Bronchial epithelial cell (primary cell): ENCODE results near the gene RELA. TPM values are rescaled to one million over a fixed set of nuclear protein-coding genes. Genes with fewer than 3 reads are reported as not detected.

Experiments used
- DNase-seq: peaks from one replicate; pipeline ENCODE4 v3.0.0-alpha.2; 2010; ENCODE audit warnings: low read depth
- FAIRE-seq: peaks from 2 replicates; lab custom pipeline; 2011; peaks lifted over from hg19 to GRCh38; lab: Jason Lieb, UNC
- H3K27me3 ChIP-seq: 2 replicates; pipeline ENCODE4 v1.5.1; 2011; ENCODE audit warnings: low read length; ENCODE audit not compliant: control insufficient read depth, insufficient read depth
- H3K36me3 ChIP-seq: 2 replicates; pipeline ENCODE4 v1.5.1; 2011; ENCODE audit warnings: low read length; ENCODE audit not compliant: control insufficient read depth, insufficient read depth
- H3K4me3 ChIP-seq: 2 replicates; pipeline ENCODE4 v1.5.1; 2011; ENCODE audit warnings: mild to moderate bottlenecking, low read depth, low read length, control low read depth
- CTCF ChIP-seq: IDR thresholded peaks from 2 replicates; pipeline ENCODE4 v1.5.1; 2011; ENCODE audit warnings: mild to moderate bottlenecking, moderate library complexity, low read length, control low read depth, inconsistent platforms; ENCODE audit not compliant: insufficient read depth, severe bottlenecking
- total RNA-seq: library from RNA; depleted of rRNA; stranded (reverse); fragments of >200 nt; gene quantifications from 2 replicates; pipeline ENCODE4 v1.2.1, GENCODE V29; 2014

Gene RELA
- total RNA-seq, 1 donor from 2014 or later: 9.5 TPM

GRCh38 chr11:65655570-65656332 is 7.0 kb downstream of the RELA start:
- no peak overlapping the region for H3K4me3 ChIP-seq
- no peak for FAIRE-seq
- no peak for DNase-seq
- H3K27me3 ChIP-seq: no peaks in the 10 kb centered on the region
- peaks cover 36% of the 10 kb centered on the region for H3K36me3 ChIP-seq
- TF ChIP-seq CTCF: no peak

- FAIRE-seq: no peak
- Histone ChIP-seq H3K36me3 (peaks cover 27% of the 10 kb centered on the region), H3K27me3 (no peaks in the 10 kb centered on the region), H3K4me3 (no peak overlapping the region)
- TF ChIP-seq CTCF: no peak
- DNase-seq: no peak
Observed at GRCh38 chr11:65654375-65655349, 8.1 kb downstream of the RELA start.

- no peak for TF ChIP-seq CTCF
- Histone ChIP-seq H3K36me3 (peaks cover 21% of the 10 kb centered on the region), H3K4me3 (peak overlapping the region; percentile 32), H3K27me3 (no peaks in the 10 kb centered on the region)
- FAIRE-seq: no peak
- DNase-seq: peak; percentile 26
Observed at GRCh38 chr11:65653229-65654225, 9.2 kb downstream of the RELA start.

- no peak for TF ChIP-seq CTCF
- peaks cover 13% of the 10 kb centered on the region for H3K36me3 ChIP-seq
- FAIRE-seq (no peak), DNase-seq (peak; percentile 83)
- peak overlapping the region; percentile 32 for H3K4me3 ChIP-seq
- no peaks in the 10 kb centered on the region for H3K27me3 ChIP-seq
Observed at GRCh38 chr11:65652511-65653228, 10.0 kb downstream of the RELA start.
